Retina (tissue), 1 donor: ENCODE measurements around the gene CSRNP3.
A peak's percentile ranks its signal among the peaks of the same experiment; 100 is the strongest.

Experiments
- DNase-seq: peaks from one replicate; pipeline ENCODE4 v3.0.0-alpha.2; 2016

Gene CSRNP3

DNA sequence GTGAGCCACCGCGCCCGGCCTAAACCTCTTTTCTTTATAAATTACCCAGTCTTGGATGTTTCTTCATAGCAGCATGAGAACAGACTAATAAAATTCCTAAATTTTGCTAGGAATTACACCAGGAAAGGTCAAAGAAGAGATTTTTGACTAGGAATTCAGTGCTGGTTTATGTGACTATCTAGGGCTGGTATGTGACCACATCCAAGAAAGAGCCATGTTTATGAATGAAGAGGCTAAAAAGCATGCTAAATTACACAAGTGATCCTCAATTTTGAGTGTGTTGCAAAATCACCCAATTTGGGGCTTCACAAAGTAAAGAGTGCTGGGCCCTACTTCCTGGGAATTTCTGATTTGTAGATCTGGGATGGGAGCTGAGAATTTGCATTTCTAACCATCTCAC, 123.6 kb downstream of the CSRNP3 start:
- no peak for DNase-seq

DNA sequence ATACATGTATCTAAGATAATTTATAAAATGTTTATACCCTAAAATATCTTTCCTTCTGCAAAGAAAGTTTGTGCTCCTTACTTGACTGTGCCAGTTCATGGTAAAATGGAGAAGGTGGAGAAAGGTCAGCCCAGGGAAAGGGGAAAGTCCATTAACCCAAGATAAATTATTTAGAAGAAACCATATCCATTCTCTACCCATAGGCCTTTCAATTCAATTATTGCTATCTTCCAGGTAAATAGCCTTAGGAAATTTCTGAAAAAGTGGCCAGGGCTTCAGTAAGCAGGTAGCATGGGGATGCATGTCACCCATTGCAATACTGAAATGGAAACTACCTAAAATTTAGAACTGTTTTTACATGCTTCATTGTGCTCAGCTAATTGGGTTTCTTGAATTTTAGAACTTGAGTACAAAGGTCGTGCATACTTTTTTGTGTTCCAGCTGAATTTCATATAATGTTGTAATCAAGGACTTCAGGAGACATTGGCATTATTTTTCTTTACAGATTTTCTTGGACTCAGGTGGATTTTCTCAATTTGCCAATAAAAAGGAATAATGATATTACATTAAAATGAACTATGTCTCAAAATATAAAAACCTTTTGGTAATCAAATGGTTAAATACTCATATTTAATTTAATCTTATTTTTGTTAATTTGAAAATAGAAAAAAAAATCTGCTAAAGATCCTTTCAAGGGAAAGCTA, 124.9 kb downstream of the CSRNP3 start:
- no peak for DNase-seq

GRCh38 chr2:165594935-165595255, 125.4 kb downstream of the CSRNP3 start:
- DNase-seq, result no peak

DNA sequence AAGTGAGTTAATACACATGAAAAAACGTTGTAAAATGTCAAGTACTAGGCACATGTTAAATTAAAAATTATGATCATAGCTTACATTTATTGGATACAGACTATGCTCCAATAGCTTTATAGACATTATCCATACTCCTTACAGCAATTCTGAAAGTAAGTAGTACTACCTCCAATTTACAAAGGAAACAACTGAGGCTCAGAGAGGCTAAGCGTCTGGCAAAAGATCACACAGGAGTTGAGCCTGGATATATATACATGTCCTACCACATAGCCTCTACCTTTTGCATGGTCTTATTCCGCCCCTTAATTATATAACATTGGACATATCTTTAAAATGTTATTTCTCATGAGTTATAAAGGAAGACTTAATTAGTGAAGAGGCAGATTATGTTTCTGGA, 127.3 kb downstream of the CSRNP3 start:
- no peak for DNase-seq

DNA sequence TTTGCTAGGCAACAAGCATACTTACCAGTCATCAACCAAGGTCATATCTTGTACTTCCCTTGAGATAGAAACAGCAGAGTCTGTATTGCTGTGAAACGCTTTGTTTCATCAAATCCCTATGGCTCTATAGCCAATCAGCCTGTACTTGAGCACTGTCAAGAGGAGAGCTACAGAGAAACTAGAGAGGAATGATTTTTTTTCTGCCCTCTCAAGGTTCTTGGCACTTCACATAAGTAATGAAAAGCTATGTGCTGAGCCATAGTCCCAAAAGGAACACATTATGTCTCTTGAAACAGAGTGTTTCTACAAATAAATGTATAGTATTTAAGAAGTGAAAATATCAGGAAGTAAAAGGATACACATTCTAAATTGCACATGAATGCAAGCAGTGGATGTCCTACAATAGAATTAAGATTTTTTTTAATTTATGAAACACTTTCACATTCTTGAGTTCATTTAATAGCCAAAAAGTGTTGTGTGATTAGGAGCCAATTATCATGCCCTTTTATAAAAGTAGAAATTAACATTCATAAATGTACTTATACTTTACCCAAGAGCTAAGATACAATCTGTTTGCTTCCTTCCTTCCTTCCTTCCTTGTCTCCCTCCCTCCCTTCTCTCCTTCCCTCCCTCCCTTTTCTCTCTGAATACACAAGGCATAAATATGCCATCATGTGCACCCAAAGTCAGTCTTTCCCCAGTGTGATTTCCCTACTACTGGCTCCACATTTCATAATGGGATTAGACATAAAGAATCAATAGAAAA, 131.8 kb downstream of the CSRNP3 start:
- DNase-seq, result no peak

- DNase-seq, result no peak
Measured at GRCh38 chr2:165601928-165602521, 132.5 kb downstream of the CSRNP3 start.

GRCh38 chr2:165609672-165610071, 140.2 kb downstream of the CSRNP3 start:
- no peak for DNase-seq

DNA sequence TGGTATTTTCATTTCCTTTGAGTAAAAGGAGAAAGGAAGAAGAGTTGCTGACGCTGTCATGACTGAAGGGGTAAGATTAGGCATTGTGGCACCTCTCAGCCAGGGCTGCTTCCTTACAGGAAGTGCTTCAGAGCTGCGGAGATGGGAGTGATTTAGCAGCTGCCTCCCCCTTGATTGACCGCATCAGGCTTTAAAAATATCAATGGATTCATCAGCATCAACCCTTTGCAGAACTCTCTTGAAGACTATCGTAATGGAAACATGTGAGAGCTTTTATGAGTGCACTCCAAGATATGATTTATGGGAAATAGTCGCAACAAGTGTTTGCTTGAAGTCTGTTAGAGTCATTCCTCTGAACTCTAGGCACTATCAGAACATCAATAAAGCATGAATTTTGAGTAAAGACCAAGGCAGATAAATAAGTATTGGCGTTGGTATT, 141.1 kb downstream of the CSRNP3 start:
- DNase-seq, result no peak

GRCh38 chr2:165617741-165618481, 148.4 kb downstream of the CSRNP3 start:
- DNase-seq, result no peak

GRCh38 chr2:165618806-165619205, 149.3 kb downstream of the CSRNP3 start:
- DNase-seq, result no peak

- no peak for DNase-seq
Measured at GRCh38 chr2:165621086-165621560, 151.6 kb downstream of the CSRNP3 start.

GRCh38 chr2:165623161-165623560, 153.7 kb downstream of the CSRNP3 start:
- DNase-seq, result peak; percentile 67

DNA sequence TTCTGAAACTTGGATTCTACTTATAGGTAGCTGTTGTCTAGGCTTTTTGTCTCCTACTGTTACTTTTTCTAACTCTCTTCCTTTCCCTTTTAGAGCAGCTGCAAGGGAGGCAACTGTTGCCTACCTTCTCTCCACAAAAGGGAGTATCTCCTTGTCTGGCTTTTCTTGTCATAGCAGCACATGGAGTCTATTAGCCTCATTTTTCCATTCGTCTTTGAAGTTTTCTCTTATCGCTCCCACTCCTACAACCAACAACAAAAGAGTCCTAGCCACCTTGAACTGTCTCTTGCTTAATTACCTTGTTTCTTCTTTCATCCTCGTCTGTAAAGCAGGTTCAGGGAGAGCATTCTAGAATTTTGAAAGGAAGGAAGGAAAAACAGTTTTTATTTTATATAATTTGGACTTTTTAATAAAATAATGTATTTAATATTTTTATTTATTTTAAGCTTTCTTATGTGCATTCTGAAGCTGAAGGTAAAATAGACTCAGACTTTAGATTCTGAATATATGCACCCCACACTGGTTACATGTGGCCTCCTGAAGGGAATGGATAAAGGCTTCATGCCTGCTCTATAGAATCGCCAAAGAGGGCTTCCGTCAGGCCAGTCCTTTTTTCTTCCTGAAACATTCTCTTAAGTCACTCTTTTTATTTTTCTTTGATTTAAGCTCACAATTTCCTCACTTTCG, 154.4 kb downstream of the CSRNP3 start:
- DNase-seq, result no peak

DNA sequence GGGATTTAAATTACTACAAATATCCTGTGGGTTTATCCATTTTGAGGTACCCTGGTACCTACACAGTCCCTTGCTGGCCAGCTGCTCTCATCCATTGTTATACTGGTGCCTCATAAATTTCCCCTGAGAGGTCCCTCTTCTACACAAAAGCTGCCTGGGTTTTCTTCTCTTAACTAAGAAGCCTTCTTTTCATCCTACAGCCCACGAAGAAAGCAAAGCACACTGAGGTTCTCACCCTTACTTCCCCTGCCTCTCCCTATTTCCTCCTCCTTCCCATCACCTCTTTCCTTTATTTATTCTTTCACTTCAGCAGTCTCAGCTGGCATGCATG, 154.9 kb downstream of the CSRNP3 start:
- DNase-seq, result no peak

DNA sequence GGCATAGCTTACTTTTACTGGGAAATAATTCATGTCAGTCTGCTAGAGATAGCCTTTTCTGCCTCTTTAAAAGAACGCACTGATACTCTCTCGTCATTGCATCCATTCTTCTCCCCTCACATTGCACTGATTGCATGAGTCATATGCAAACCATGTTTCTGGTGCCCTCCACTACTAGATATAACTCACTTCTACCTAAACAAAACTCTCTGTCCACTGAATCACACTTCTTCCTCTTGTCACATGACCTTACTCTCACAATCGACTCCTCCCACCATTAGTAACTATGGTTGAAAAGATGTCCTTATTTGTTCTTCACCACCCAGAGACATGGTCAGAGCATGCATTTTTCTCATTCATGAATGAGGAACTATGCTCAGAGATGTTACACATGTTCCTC, 158.0 kb downstream of the CSRNP3 start:
- no peak for DNase-seq

DNA sequence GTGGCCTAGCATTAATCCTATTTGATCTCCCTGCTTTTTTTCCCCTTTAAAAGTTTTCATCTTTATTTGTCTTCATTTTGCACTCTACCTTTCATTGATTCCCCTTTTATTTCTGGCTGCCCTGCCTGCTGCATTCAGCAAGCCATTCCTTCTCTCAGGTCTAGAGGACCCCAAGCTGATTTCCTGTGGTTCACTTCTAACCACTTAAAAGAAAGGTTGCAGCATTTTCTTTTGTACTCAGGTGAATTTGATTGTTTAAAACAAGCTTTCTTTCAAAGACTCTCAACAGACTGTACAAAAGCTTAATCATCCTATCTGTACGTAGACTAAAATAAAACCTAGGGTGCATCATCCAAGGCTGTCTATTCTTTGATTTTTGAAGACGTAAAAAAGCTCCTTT, 160.3 kb downstream of the CSRNP3 start:
- DNase-seq, result no peak

DNA sequence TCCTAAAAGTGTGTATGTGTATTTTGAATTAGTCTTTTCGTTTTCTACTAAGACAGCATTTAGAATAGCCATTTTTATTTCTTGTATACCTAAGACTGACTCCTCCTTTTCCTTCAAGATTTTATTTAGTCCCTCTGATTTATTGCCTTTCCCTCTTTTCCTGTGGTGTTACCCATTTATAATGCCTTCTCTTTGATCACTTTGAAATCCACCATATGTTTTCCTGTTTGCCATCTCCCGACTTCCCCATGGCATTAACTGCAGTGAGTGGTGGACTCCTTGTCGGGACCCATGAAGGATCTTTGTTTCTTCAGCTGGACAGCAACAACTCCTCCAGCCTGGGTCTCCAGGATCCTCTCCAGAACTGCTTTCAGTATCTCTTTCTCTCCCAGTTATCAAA, 160.7 kb downstream of the CSRNP3 start:
- no peak for DNase-seq

GRCh38 chr2:165631089-165631488, 161.6 kb downstream of the CSRNP3 start:
- no peak for DNase-seq

DNA sequence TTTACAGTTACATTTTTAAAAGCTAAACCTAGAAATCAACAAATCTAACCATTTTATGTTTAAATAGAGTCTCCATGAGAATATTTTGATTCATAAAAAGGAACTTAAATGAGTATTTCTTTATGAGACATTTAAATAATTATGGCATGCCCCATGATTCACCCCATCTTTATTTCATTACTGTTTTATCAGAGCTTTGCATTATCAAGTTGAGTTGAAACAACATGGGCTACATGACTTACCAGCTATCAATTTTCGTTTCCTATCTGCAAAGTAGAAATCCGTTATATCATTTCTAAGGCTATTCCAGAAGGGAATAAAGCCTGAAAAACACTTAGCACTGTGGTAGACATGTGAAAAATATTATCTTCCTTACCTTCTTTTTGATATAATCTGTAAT, 163.1 kb downstream of the CSRNP3 start:
- no peak for DNase-seq

GRCh38 chr2:165633431-165633830, 163.9 kb downstream of the CSRNP3 start:
- no peak for DNase-seq

DNA sequence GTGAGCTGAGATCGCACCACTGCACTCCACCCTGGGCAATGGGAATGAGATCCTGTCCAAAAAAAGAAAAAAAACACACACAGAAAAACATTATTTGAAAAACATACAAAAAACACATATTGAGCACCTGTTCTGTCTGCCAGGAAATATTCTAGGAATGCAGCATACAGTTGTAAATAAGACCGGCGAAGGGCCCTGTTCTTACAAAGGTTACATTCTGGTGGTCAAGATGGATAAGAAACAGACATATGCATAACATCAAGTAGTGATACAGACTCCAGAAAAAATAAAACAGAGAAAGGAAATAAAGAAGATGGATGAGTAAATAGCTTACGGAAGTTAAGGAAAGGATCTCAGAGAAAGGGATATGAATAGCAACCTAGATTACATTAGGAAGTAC, 164.8 kb downstream of the CSRNP3 start:
- no peak for DNase-seq

DNA sequence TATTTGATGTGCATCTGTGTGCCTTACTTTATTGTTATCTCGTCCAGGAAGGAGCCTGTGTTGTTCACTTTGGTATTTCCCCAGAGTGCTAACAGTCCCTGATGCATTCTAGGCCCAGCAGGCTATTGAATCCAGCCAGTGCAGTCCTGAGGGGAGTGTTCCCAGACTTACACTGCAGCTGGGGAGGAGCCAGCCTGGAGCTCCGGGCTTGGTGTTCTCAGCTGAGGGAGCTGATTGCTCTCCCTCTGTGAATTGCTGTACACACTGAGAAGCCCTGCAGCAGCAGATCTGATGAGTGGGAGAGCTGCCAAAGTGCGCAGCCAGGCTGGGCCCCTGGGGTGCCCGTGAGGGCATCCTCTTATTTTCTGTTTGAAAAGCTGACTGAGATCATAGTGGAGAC, 165.4 kb downstream of the CSRNP3 start:
- peak; percentile 74 for DNase-seq

DNA sequence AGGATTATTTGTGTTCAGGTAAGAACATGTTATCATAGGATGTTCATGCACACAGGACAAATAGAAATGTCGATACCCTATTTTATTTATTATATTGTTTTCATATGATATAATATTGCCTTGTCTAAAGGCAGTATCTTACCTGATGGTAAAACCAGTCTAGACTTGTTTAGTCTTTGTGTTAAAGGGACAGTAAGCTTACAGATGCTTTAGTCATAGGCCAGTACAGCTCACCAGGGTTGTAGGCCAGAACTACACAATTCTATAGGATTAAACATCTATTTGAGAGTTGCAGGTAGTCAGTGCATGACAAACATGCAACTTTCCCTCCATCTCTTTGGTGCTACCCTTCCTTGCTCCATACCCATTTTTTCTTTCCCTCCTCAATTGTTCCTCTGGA, 166.0 kb downstream of the CSRNP3 start:
- DNase-seq, result no peak
